H9 (cell line): Measurements from ENCODE around the gene SPRY4. TPM values are rescaled to one million over a fixed set of nuclear protein-coding genes. Genes with fewer than 3 reads are reported as not detected.

Source experiments
- DNase-seq: peaks from one replicate; pipeline ENCODE4 v3.0.0-alpha.2; 2017
- H2AFZ ChIP-seq: one replicate; pipeline ENCODE4 v1.6.1; 2013; ENCODE audit warnings: mild to moderate bottlenecking, low read length, control low read depth, moderate library complexity
- H2AK5ac ChIP-seq: 2 replicates; pipeline ENCODE4 v1.6.1; 2013; ENCODE audit warnings: low read length, control low read depth, mixed read lengths; ENCODE audit not compliant: insufficient read length
- H2BK120ac ChIP-seq: one replicate; pipeline ENCODE4 v1.6.1; 2013; ENCODE audit warnings: low read depth, mild to moderate bottlenecking, low read length, control low read depth, inconsistent platforms; ENCODE audit not compliant: poor library complexity, severe bottlenecking
- H2BK12ac ChIP-seq: 2 replicates; pipeline ENCODE4 v1.6.1; 2013; ENCODE audit warnings: low read length, control low read depth, mixed read lengths, low read depth; ENCODE audit not compliant: insufficient read length
- H2BK15ac ChIP-seq: 2 replicates; pipeline ENCODE4 v1.6.1; 2013; ENCODE audit warnings: low read depth, low read length, control low read depth
- H2BK20ac ChIP-seq: one replicate; pipeline ENCODE4 v1.6.1; 2013; ENCODE audit warnings: low read depth, mild to moderate bottlenecking, low read length, control low read depth, inconsistent platforms; ENCODE audit not compliant: poor library complexity, severe bottlenecking
- H2BK5ac ChIP-seq: 2 replicates; pipeline ENCODE4 v1.6.1; 2013; ENCODE audit warnings: low read length, control low read depth, mixed read lengths; ENCODE audit not compliant: insufficient read length
- H3K14ac ChIP-seq: 2 replicates; pipeline ENCODE4 v1.6.1; 2013; ENCODE audit warnings: low read length, control low read depth; ENCODE audit not compliant: insufficient read depth
- H3K18ac ChIP-seq: 2 replicates; pipeline ENCODE4 v1.6.1; 2013; ENCODE audit warnings: low read depth, mild to moderate bottlenecking, mixed read lengths, low read length, control low read depth; ENCODE audit not compliant: insufficient read length
- H3K23ac ChIP-seq: 2 replicates; pipeline ENCODE4 v1.6.1; 2013; ENCODE audit warnings: low read length, control low read depth, mixed read lengths, low read depth; ENCODE audit not compliant: insufficient read length
- H3K23me2 ChIP-seq: 2 replicates; pipeline ENCODE4 v1.6.1; 2013; ENCODE audit warnings: low read depth, mild to moderate bottlenecking, mixed read lengths, low read length, control low read depth; ENCODE audit not compliant: insufficient read length, poor library complexity, severe bottlenecking
- H3K27ac ChIP-seq: 2 replicates; pipeline ENCODE4 v1.5.1; 2013; ENCODE audit warnings: low read length, control low read depth, mixed read lengths, low read depth; ENCODE audit not compliant: insufficient read length
- H3K27me3 ChIP-seq: 2 replicates; pipeline ENCODE4 v1.6.1; 2013; ENCODE audit warnings: low read length, control low read depth, inconsistent platforms; ENCODE audit not compliant: insufficient read depth
- H3K4ac ChIP-seq: 2 replicates; pipeline ENCODE4 v1.6.1; 2013; ENCODE audit warnings: low read depth, mild to moderate bottlenecking, control low read depth, inconsistent platforms, low read length, moderate library complexity
- H3K4me1 ChIP-seq: 2 replicates; pipeline ENCODE4 v1.6.1; 2013; ENCODE audit warnings: low read length, control low read depth, inconsistent platforms; ENCODE audit not compliant: insufficient read depth
- H3K4me2 ChIP-seq: 2 replicates; pipeline ENCODE4 v1.6.1; 2013; ENCODE audit warnings: low read length, control low read depth, mixed read lengths; ENCODE audit not compliant: insufficient read length, insufficient read depth
- H3K56ac ChIP-seq: 2 replicates; pipeline ENCODE4 v1.6.1; 2013; ENCODE audit warnings: low read depth, mild to moderate bottlenecking, mixed read lengths, low read length, control low read depth; ENCODE audit not compliant: insufficient read length
- H3K79me1 ChIP-seq: 2 replicates; pipeline ENCODE4 v1.6.1; 2013; ENCODE audit warnings: low read depth, mild to moderate bottlenecking, moderate library complexity, low read length, control low read depth, inconsistent platforms; ENCODE audit not compliant: insufficient read depth, poor library complexity, severe bottlenecking
- H3K79me2 ChIP-seq: 2 replicates; pipeline ENCODE4 v1.6.1; 2013; ENCODE audit warnings: low read length, control low read depth, inconsistent platforms; ENCODE audit not compliant: insufficient read depth
- H3K9ac ChIP-seq: 2 replicates; pipeline ENCODE4 v1.6.1; 2013; ENCODE audit warnings: low read length, control low read depth, mixed read lengths; ENCODE audit not compliant: insufficient read length; ENCODE audit errors: extremely low read depth
- H3K9me3 ChIP-seq: one replicate; pipeline ENCODE4 v1.6.1; 2013; ENCODE audit warnings: low read depth, low read length, inconsistent platforms; ENCODE audit not compliant: control insufficient read depth
- H3T11ph ChIP-seq: one replicate; pipeline ENCODE4 v1.6.1; 2013; ENCODE audit warnings: mild to moderate bottlenecking, low read length, control low read depth, inconsistent platforms
- H4K20me1 ChIP-seq: one replicate; pipeline ENCODE4 v1.6.1; 2013; ENCODE audit not compliant: control insufficient read depth, insufficient read length, insufficient read depth
- H4K5ac ChIP-seq: 2 replicates; pipeline ENCODE4 v1.6.1; 2013; ENCODE audit warnings: low read depth, mild to moderate bottlenecking, mixed read lengths, low read length, control low read depth; ENCODE audit not compliant: insufficient read length
- H4K8ac ChIP-seq: replicated peaks from 2 replicates; pipeline ENCODE4 v1.6.1; 2013; ENCODE audit warnings: low read length, control low read depth, mixed read lengths, low read depth; ENCODE audit not compliant: insufficient read length
- H4K91ac ChIP-seq: 2 replicates; pipeline ENCODE4 v1.6.1; 2013; ENCODE audit warnings: low read depth, mild to moderate bottlenecking, moderate library complexity, mixed read lengths, low read length, control low read depth; ENCODE audit not compliant: insufficient read length
- H3K27ac Mint-ChIP-seq, 3 experiments: 2 replicates in 2 of 3; 3 replicates in 1 of 3; pipeline ENCODE4 v1.8.0; 2020 to 2021; ENCODE audit warnings: mixed read lengths in 3 of 3, mild to moderate bottlenecking in 1 of 3, moderate library complexity in 1 of 3
- H3K27me3 Mint-ChIP-seq: 2 replicates; pipeline ENCODE4 v1.8.0; 2021; ENCODE audit warnings: low read depth, mild to moderate bottlenecking, moderate library complexity, mixed read lengths
- H3K36me3 Mint-ChIP-seq, 3 experiments: 2 replicates in 2 of 3; 3 replicates in 1 of 3; pipeline ENCODE4 v1.8.0; 2020 to 2021; ENCODE audit warnings: low read depth in 3 of 3, mixed read lengths in 3 of 3; ENCODE audit not compliant: insufficient read depth in 1 of 3
- H3K4me1 Mint-ChIP-seq, 2 experiments: 2 replicates each; pipeline ENCODE4 v1.8.0; 2020; ENCODE audit warnings: mixed read lengths in 2 of 2
- H3K4me3 Mint-ChIP-seq, 2 experiments: 2 replicates in 1 of 2; 3 replicates in 1 of 2; pipeline ENCODE4 v1.8.0; 2020 to 2021; ENCODE audit warnings: mild to moderate bottlenecking in 2 of 2, mixed read lengths in 2 of 2, moderate library complexity in 1 of 2
- H3K9me3 Mint-ChIP-seq, 2 experiments: 2 replicates in 1 of 2; 3 replicates in 1 of 2; pipeline ENCODE4 v1.8.0; 2020; ENCODE audit warnings: mild to moderate bottlenecking in 2 of 2, mixed read lengths in 2 of 2, moderate library complexity in 1 of 2
- CTCF ChIP-seq: fragments of 200-600 bp; sonication (generic); conservative IDR thresholded peaks from 3 replicates; pipeline ENCODE4 v1.8.0; 2021; ENCODE audit warnings: antibody characterized with exemption, mild to moderate bottlenecking
- WGBS: extraction: QIAGEN DNeasy Blood & Tissue Kit; methylation state at CpG from one replicate; pipeline ENCODE4 v1.1.7; 2013; ENCODE audit warnings: missing lambda C conversion rate, low lambda C conversion rate, mixed read lengths; ENCODE audit not compliant: insufficient read length; ENCODE audit errors: extremely low coverage; 5-methylcytosine and 5-hydroxymethylcytosine counted together
- total RNA-seq: library from RNA; stranded (reverse); gene quantifications from 2 replicates; pipeline ENCODE4 v1.2.1, GENCODE V29; 2021

The SPRY4 gene
- total RNA-seq, 1 experiment from 2014 or later = 92.4 TPM

GRCh38 chr5:142366007-142366406 lies 41.2 kb upstream of the SPRY4 start:
- H3K27ac Mint-ChIP-seq = peak overlapping the region in 1 of 3 experiments; percentile 45; a peak in 1 of 7 replicates
- H3K14ac ChIP-seq = no peak overlapping the region
- no peaks in the 10 kb centered on the region for H3K9me3 ChIP-seq
- H4K91ac ChIP-seq = no peak overlapping the region
- DNase-seq = no peak
- H3K4me1 ChIP-seq = peaks cover 5% of the 10 kb centered on the region
- no CpG with 5 or more reads among the region's 4 CpGs for WGBS
- H3K4me2 ChIP-seq = no peak overlapping the region
- no peak overlapping the region for H3K23ac ChIP-seq
- no peaks in the 10 kb centered on the region for H3K27me3 ChIP-seq
- no peak overlapping the region for H3K18ac ChIP-seq
- H3K4ac ChIP-seq = no peak overlapping the region
- H3K56ac ChIP-seq = no peak overlapping the region
- H4K5ac ChIP-seq = no peak overlapping the region
- no peak overlapping the region for H2BK120ac ChIP-seq
- H2AK5ac ChIP-seq = no peak overlapping the region
- no peaks in the 10 kb centered on the region for H3K27me3 Mint-ChIP-seq
- H2AFZ ChIP-seq = no peak overlapping the region
- H3K27ac ChIP-seq = no peak overlapping the region
- no peak overlapping the region for H4K8ac ChIP-seq
- H2BK5ac ChIP-seq = no peak overlapping the region
- no peaks in the 10 kb centered on the region; a peak in 1 of 5 replicates for H3K9me3 Mint-ChIP-seq
- no peak for TF ChIP-seq CTCF
- H3K23me2 ChIP-seq = no peaks in the 10 kb centered on the region
- H2BK12ac ChIP-seq = no peak overlapping the region
- no peaks in the 10 kb centered on the region for H4K20me1 ChIP-seq
- H2BK15ac ChIP-seq = no peak overlapping the region
- peaks cover 27 to 39% of the 10 kb centered on the region in 2 experiments for H3K4me1 Mint-ChIP-seq
- H3K9ac ChIP-seq = no peak overlapping the region
- H3K36me3 Mint-ChIP-seq = no peaks in the 10 kb centered on the region; a peak in 2 of 7 replicates
- no peaks in the 10 kb centered on the region for H3K79me2 ChIP-seq
- H3K79me1 ChIP-seq = no peaks in the 10 kb centered on the region
- H2BK20ac ChIP-seq = no peak overlapping the region
- H3K4me3 Mint-ChIP-seq = no peak overlapping the region
- H3T11ph ChIP-seq = no peak overlapping the region
